HUES48 (cell line): ENCODE data around the gene CIDEA.
"Not testable (repeated sequence)": the region's sequence is repeated elsewhere in the genome, so short reads cannot be mapped to it uniquely, and the experiment has no call there.

ENCODE experiments used
- H3K27ac ChIP-seq: one replicate; pipeline ENCODE4 v1.7.0; 2013; ENCODE audit warnings: low read depth, low read length, inconsistent platforms
- H3K27me3 ChIP-seq: 2 replicates; pipeline ENCODE4 v1.6.1; 2013; ENCODE audit warnings: mild to moderate bottlenecking, low read length; ENCODE audit not compliant: control insufficient read depth, insufficient read depth
- H3K36me3 ChIP-seq: 2 replicates; pipeline ENCODE4 v1.6.1; 2013; ENCODE audit warnings: low read length; ENCODE audit not compliant: control insufficient read depth, insufficient read depth
- H3K4me1 ChIP-seq: 2 replicates; pipeline ENCODE4 v1.6.1; 2013; ENCODE audit warnings: mild to moderate bottlenecking, low read length; ENCODE audit not compliant: control insufficient read depth, insufficient read depth
- H3K4me3 ChIP-seq: 2 replicates; pipeline ENCODE4 v1.5.1; 2013; ENCODE audit warnings: mild to moderate bottlenecking, low read depth, low read length
- H3K9ac ChIP-seq: 2 replicates; pipeline ENCODE4 v1.6.1; 2013; ENCODE audit warnings: mild to moderate bottlenecking, low read depth, low read length, moderate library complexity
- H3K9me3 ChIP-seq: 2 replicates; pipeline ENCODE4 v1.6.1; 2013; ENCODE audit warnings: low read length; ENCODE audit not compliant: control insufficient read depth, insufficient read depth

The CIDEA gene, protein sequence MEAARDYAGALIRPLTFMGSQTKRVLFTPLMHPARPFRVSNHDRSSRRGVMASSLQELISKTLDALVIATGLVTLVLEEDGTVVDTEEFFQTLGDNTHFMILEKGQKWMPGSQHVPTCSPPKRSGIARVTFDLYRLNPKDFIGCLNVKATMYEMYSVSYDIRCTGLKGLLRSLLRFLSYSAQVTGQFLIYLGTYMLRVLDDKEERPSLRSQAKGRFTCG

DNA sequence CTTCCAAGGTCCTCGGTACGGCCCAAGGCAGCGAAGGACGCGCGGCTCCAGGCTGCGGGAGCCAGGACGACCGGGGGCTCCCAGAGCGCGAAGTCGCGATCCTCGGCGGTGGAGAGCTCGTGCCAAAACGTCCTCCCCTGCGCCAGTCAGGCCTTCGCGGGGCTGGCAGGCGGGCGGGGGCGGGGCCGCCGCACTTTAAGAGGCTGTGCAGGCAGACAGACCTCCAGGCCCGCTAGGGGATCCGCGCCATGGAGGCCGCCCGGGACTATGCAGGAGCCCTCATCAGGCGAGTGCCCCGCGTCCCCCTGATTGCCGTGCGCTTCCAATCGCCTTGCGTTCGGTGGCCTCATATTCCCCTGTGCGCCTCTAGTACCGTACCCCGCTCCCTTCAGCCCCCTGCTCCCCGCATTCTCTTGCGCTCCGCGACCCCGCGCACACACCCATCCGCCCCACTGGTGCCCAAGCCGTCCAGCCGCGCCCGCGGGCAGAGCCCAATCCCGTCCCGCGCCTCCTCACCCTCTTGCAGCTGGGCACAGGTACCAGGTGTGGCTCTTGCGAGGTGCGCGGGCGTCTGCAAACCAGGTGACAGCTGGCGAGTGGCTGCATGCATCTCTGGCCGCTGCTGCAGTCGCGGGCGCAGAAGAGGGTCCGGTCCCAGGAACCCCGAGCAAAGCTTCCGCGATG lies at the start of gene CIDEA:
Gene CIDEA, plus strand, starts transcription at position 226 of the 684 bp plus-strand sequence. Its CDS starts 23 bp downstream, at position 249.
- Histone ChIP-seq H3K4me1 (peaks cover 24% of the 10 kb centered on the region), H3K9ac (no peak within 1 kb of the TSS), H3K36me3 (no peaks in the 10 kb centered on the region), H3K27me3 (peaks cover 79% of the 10 kb centered on the region), H3K27ac (no peak within 1 kb of the TSS), H3K4me3 (peak within 1 kb of the TSS; percentile 66), H3K9me3 (no peaks in the 10 kb centered on the region)

DNA sequence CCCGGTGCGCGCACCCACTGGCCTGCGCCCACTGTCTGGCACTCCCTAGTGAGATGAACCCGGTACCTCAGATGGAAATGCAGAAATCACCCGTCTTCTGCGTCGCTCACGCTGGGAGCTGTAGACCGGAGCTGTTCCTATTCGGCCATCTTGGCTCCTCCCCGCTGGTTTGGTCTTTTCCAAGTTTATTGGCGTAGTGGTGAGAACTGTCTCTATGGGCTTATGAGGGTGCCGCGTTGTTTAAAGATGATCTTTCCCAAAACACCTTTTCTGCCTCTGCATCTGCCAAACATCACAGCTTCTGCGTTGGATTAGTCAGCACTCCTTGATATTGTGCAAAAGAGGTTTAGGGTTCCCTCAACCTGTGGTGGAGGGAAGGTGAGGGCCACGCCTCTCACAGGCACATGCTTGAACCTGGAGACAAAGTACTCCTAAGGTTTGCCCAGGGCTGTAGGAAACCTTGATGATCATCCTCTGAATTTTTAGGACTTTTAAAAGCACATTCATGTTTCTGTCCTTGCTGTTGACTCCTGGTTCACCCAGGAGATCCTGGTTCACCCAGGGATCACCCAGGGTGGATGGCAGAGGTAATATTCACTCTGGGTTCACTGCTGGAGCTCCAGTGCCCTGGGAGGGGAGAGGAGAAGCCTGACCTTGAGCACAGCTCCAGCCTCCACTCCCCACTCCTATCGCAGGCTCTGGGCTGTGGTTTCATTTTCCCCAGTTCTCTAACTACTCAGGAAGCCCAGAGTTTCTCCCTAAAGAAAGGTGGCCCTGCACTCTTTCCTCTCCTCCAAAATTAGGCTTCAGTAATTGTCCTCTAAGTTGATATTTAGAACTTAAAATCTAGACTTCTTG lies 45.6 kb upstream of the CIDEA start:
- not testable (repeated sequence) for H3K36me3 ChIP-seq, H3K4me3 ChIP-seq, H3K9ac ChIP-seq, H3K27ac ChIP-seq, H3K4me1 ChIP-seq, H3K27me3 ChIP-seq, H3K9me3 ChIP-seq

DNA sequence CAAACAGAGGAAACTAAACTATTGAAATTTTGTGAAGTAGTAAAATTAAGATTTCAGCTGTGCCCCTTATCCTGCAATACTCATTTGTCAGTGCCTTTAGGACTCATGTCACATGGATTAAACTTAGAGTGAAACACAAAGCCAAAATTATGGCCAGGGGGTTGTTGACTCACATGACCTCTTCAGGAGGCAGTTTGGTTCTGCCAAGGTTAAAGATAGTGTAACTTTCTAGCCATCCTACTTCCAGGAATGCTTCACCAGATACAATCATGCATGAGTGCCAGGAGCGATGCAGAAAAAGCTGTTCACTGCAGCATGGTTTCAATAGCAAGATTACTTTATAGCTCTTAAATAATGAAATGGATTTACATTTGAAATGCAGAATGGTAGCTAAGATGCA lies 41.9 kb upstream of the CIDEA start:
- H3K4me3 ChIP-seq, H3K9ac ChIP-seq, H3K4me1 ChIP-seq, H3K9me3 ChIP-seq, H3K27me3 ChIP-seq, H3K36me3 ChIP-seq, H3K27ac ChIP-seq: not testable (repeated sequence)

DNA sequence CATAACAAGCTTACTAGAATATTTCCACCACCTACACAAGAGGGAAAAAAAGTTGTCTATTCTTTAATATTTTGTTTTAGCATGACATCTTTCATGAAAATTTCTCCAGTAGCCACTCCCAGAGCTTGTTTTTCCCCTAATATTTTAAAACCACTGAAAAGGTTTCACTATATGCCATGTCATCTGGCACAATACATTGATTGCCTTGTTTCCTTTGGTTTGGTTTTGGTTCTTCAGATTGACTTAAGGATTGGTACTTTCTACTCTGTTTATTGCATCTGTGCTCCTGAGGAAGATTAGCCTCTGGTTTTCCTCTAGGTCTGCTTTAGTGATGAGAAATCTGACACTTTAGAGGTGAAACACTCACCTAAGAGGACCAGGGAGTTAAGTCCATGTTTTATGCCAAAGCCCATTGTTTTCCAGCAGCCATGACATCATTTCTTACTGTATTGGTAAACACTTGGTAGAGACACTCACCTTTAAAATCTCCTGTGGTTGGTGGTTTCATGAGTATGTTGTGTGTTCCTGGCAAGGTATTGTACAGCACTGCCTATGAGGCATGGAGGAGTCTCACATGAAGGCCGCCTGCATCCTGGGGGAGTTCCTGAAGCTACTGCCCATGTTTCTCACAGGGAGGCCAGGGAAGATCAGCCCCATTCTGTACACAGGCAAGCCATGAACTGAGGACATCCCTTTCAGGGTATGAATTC lies 39.7 kb upstream of the CIDEA start:
- not testable (repeated sequence) for H3K9ac ChIP-seq, H3K36me3 ChIP-seq, H3K27ac ChIP-seq, H3K27me3 ChIP-seq, H3K9me3 ChIP-seq, H3K4me1 ChIP-seq, H3K4me3 ChIP-seq

DNA sequence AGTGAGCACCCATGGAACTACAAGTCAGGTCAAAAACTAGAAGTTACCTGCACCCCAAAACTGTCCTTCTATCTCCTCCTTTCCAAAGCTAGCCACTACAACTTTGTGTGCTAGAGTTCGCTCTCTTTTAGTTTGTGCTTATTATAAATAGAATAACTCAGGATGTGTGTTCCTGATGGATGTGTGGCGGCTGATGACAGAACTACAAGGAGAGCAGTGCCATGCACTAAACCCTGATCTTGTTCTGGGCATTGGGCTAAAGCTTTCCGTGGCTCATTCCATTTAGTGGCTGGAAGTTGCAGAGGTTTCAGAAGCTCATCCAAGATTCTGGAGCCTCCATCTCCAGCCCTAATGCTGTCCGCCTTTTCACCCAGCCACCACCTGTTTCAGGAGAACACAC lies 37.7 kb upstream of the CIDEA start:
- H3K9me3 ChIP-seq, H3K4me1 ChIP-seq, H3K36me3 ChIP-seq, H3K9ac ChIP-seq, H3K27ac ChIP-seq, H3K27me3 ChIP-seq, H3K4me3 ChIP-seq: not testable (repeated sequence)

DNA sequence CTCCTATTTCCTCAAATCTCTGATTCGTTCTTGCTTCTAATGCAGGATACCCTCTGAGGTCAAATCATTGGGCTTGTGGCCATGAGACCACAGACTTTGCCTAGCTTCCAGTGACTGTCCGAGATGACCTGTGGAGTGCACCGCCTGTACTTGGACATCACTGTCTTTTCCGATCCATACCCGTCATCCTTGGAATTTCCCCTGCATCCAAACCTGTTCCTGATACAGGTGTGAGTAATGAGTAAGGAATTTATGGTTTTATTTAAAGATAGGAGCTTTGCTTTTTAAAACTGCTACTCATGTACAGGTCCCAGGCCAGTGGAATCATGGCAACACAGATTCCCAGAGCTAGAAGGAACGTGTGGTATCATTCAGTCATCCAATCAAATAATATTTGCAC lies 35.6 kb upstream of the CIDEA start:
- not testable (repeated sequence) for H3K9ac ChIP-seq, H3K4me1 ChIP-seq, H3K9me3 ChIP-seq, H3K27me3 ChIP-seq, H3K4me3 ChIP-seq, H3K27ac ChIP-seq, H3K36me3 ChIP-seq

DNA sequence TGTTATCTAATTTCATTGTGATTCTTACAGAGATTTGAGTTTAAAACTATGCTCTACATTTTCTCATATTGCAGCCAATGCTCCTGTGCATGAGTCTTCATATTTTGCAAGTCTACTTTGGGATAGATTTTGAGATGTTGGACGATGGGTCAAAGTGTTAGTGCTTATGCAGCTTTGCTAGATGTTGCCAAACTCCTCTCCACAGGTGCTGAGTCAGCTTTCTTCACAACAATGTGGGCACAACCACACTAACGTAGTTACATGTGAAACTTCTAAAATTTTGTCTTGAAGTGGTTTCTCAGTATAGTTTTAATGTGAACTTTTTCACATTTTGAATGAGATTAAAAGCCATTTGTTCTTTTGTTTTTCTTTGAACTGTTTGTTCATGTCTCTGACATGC lies 32.1 kb upstream of the CIDEA start:
- H3K4me3 ChIP-seq, H3K36me3 ChIP-seq, H3K9me3 ChIP-seq, H3K27me3 ChIP-seq, H3K27ac ChIP-seq, H3K9ac ChIP-seq, H3K4me1 ChIP-seq: not testable (repeated sequence)

DNA sequence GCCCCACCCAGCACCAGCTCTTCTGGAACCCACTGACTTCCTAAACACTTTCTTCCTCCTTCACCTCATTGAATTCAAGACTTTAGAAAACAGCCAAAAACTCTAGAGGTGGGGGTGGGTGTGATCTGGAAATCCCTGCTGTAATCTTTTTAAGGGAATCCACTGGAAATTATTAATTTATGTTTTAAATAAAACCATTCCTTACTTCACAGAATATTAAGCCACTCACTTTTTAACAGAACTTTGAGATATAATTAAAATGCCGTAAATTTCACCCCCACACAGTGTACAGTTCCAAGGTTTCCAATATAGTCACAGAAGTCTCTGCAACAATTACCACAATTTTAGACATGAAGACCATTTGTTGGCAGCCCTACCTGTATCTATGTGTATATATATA lies 30.8 kb upstream of the CIDEA start:
- not testable (repeated sequence) for H3K9ac ChIP-seq, H3K9me3 ChIP-seq, H3K4me3 ChIP-seq, H3K4me1 ChIP-seq, H3K27me3 ChIP-seq, H3K27ac ChIP-seq, H3K36me3 ChIP-seq

DNA sequence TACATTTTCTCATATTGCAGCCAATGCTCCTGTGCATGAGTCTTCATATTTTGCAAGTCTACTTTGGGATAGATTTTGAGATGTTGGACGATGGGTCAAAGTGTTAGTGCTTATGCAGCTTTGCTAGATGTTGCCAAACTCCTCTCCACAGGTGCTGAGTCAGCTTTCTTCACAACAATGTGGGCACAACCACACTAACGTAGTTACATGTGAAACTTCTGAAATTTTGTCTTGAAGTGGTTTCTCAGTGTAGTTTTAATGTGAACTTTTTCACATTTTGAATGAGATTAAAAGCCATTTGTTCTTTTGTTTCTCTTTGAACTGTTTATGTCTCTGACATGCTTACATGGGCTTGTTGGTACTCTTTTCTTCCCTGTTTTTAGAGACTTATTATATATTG lies 27.4 kb upstream of the CIDEA start:
- not testable (repeated sequence) for H3K27me3 ChIP-seq, H3K36me3 ChIP-seq, H3K4me3 ChIP-seq, H3K4me1 ChIP-seq, H3K9me3 ChIP-seq, H3K9ac ChIP-seq, H3K27ac ChIP-seq

DNA sequence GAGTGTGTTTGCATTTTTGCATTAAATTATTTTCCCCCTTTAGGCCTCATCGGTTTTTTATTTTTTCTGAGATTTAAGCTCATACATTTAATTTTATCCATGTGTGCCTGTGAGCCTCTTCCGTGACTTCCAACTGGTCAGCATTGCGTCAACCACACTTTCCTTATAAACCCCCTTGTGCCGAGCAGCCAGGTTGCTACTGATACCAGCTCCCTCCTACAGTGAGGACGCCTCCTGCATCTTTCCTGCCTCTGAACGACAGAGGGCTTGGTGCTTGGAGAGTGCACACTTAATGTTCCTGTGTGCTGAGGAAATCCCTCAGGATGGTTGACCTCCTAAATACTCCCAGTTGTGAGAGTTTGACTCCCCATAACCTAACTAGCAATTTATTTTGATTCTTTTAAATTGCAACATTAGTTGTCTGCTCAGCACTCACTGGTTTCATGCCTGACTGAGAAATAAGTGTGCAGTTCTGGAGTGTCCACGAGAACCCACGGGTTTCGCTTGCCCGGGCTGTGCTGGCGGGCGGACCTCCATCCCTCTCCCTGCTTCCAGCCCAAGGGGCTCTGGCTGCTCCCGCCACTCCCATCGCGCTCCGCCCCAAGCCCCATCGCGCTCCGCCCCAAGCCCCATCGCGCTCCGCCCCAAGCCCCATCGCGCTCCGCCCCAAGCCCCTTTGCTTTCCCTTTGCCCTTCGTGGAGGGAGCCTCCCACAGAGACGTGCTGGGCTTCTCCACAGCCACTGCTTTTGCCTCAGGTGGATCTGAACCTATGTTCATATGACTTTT lies 26.6 kb upstream of the CIDEA start:
- H3K36me3 ChIP-seq, H3K27me3 ChIP-seq, H3K4me1 ChIP-seq, H3K9ac ChIP-seq, H3K9me3 ChIP-seq, H3K27ac ChIP-seq: not testable (repeated sequence)
- H3K4me3 ChIP-seq = peak overlapping the region; percentile 26; the same call in 1 of the 2 replicates
